NCI-H2196 treated with DMSO at 0.1 percent for 48 hours (cell line): Measurements from ENCODE around the gene MACROD1.

ENCODE experiments used
- DNase-seq: peaks from one replicate; lab custom pipeline; 2025; ENCODE audit not compliant: unreplicated experiment; lab: John Stamatoyannopoulos, UW

Gene MACROD1

GRCh38 chr11:64131683-64132190 lies 34.2 kb downstream of the MACROD1 start:
- DNase-seq: no peak

GRCh38 chr11:64130618-64131017 lies 35.3 kb downstream of the MACROD1 start:
- no peak for DNase-seq

GRCh38 chr11:64129403-64129802 lies 36.5 kb downstream of the MACROD1 start:
- no peak for DNase-seq

- no peak for DNase-seq
These were observed 37.5 kb downstream of the MACROD1 start for GRCh38 chr11:64128255-64129006.

GRCh38 chr11:64127267-64128072 lies 38.4 kb downstream of the MACROD1 start:
- DNase-seq: no peak

- DNase-seq: no peak
These were observed 39.1 kb downstream of the MACROD1 start for GRCh38 chr11:64126796-64127195.

- no peak for DNase-seq
These were observed 39.5 kb downstream of the MACROD1 start for GRCh38 chr11:64126371-64126770.

GRCh38 chr11:64125676-64126075 lies 40.2 kb downstream of the MACROD1 start:
- DNase-seq: no peak

- DNase-seq: no peak
These were observed 41.8 kb downstream of the MACROD1 start for GRCh38 chr11:64124147-64124546.

- no peak for DNase-seq
These were observed 42.2 kb downstream of the MACROD1 start for GRCh38 chr11:64123679-64124078.

GRCh38 chr11:64122411-64123410 lies 43.2 kb downstream of the MACROD1 start:
- peak; percentile 25 for DNase-seq

GRCh38 chr11:64121663-64122410 lies 44.1 kb downstream of the MACROD1 start:
- no peak for DNase-seq

GRCh38 chr11:64120951-64121569 lies 44.9 kb downstream of the MACROD1 start:
- peak; percentile 51 for DNase-seq

- DNase-seq: no peak
These were observed 46.2 kb downstream of the MACROD1 start for GRCh38 chr11:64119700-64120099.

GRCh38 chr11:64118876-64119665 lies 46.8 kb downstream of the MACROD1 start:
- DNase-seq: no peak

GRCh38 chr11:64117763-64118459 lies 48.0 kb downstream of the MACROD1 start:
- no peak for DNase-seq

- DNase-seq: no peak
These were observed 50.1 kb downstream of the MACROD1 start for GRCh38 chr11:64115531-64116522.
